Keratinocyte (primary cell): ENCODE results near the gene LRRC46. TPM values are rescaled to one million over a fixed set of nuclear protein-coding genes. Genes with fewer than 3 reads are reported as not detected.

ENCODE experiments used
- DNase-seq: peaks from one replicate; pipeline ENCODE4 v3.0.0-alpha.2; 2011; ENCODE audit warnings: low read depth, missing footprints, low spot score
- FAIRE-seq: peaks from 2 replicates; lab custom pipeline; 2011; peaks lifted over from hg19 to GRCh38; lab: Jason Lieb, UNC
- H2AFZ ChIP-seq: 2 replicates; pipeline ENCODE4 v1.6.0; 2012; ENCODE audit warnings: low read length, control low read depth, inconsistent platforms; ENCODE audit not compliant: control insufficient read depth
- H3K27ac ChIP-seq: 2 replicates; pipeline ENCODE4 v1.5.1; 2011; ENCODE audit warnings: low read length; ENCODE audit not compliant: control insufficient read depth, insufficient read depth
- H3K27me3 ChIP-seq: 3 replicates; pipeline ENCODE4 v1.6.0; 2011; ENCODE audit warnings: low read length; ENCODE audit not compliant: control insufficient read depth, insufficient read depth; ENCODE audit errors: extremely low read depth
- H3K36me3 ChIP-seq, 2 experiments: 2 replicates in 1 of 2; 3 replicates in 1 of 2; pipeline ENCODE4 v1.5.1; 2011; ENCODE audit warnings: low read length in 2 of 2, mild to moderate bottlenecking in 1 of 2; ENCODE audit not compliant: control insufficient read depth in 2 of 2, insufficient read depth in 2 of 2; ENCODE audit errors: extremely low read depth in 1 of 2
- H3K4me1 ChIP-seq: 3 replicates; pipeline ENCODE4 v1.5.1; 2011; ENCODE audit warnings: low read length; ENCODE audit not compliant: control insufficient read depth, insufficient read depth; ENCODE audit errors: extremely low read depth
- H3K4me2 ChIP-seq: 3 replicates; pipeline ENCODE4 v1.6.0; 2011; ENCODE audit warnings: low read depth, low read length; ENCODE audit not compliant: control insufficient read depth, insufficient read depth; ENCODE audit errors: extremely low read depth
- H3K4me3 ChIP-seq, 3 experiments: fragments of 200-600 bp in 1 of 3; sonication (generic) in 1 of 3; 2 replicates in 2 of 3; 3 replicates in 1 of 3; pipeline ENCODE4 v1.5.1; 2011 to 2016; ENCODE audit warnings: low read length in 3 of 3, mild to moderate bottlenecking in 3 of 3, control low read depth in 2 of 3, inconsistent platforms in 1 of 3, low read depth in 1 of 3, mixed read lengths in 1 of 3, mixed run types in 1 of 3, moderate library complexity in 1 of 3; ENCODE audit not compliant: control insufficient read depth in 2 of 3, insufficient read depth in 2 of 3; ENCODE audit errors: extremely low read depth in 1 of 3
- H3K79me2 ChIP-seq: 2 replicates; pipeline ENCODE4 v1.6.0; 2012; ENCODE audit warnings: low read length; ENCODE audit not compliant: control insufficient read depth, insufficient read depth
- H3K9ac ChIP-seq: 3 replicates; pipeline ENCODE4 v1.6.0; 2011; ENCODE audit warnings: low read length; ENCODE audit not compliant: control insufficient read depth, insufficient read depth; ENCODE audit errors: extremely low read depth
- H3K9me1 ChIP-seq: 3 replicates; pipeline ENCODE4 v1.6.0; 2011; ENCODE audit warnings: low read length; ENCODE audit not compliant: control insufficient read depth, insufficient read depth; ENCODE audit errors: extremely low read depth
- H3K9me3 ChIP-seq: 2 replicates; pipeline ENCODE4 v1.5.1; 2012; ENCODE audit warnings: low read depth, low read length; ENCODE audit not compliant: control insufficient read depth
- H4K20me1 ChIP-seq: 3 replicates; pipeline ENCODE4 v1.6.0; 2011; ENCODE audit warnings: low read length; ENCODE audit not compliant: control insufficient read depth, insufficient read depth; ENCODE audit errors: extremely low read depth
- CTCF ChIP-seq, 3 experiments: IDR thresholded peaks in 1 of 3; conservative IDR thresholded peaks in 1 of 3; optimal IDR thresholded peaks in 1 of 3; 2 replicates in 2 of 3; 3 replicates in 1 of 3; pipeline versions ENCODE3 to v1.5.1; 2011; ENCODE audit warnings: low read length in 3 of 3, mild to moderate bottlenecking in 3 of 3, moderate library complexity in 2 of 3, control low read depth in 1 of 3, inconsistent platforms in 1 of 3; ENCODE audit not compliant: insufficient read depth in 2 of 3; ENCODE audit errors: extremely low read depth in 1 of 3
- EZH2 ChIP-seq: IDR thresholded peaks from one replicate; pipeline ENCODE4 v1.6.1; 2012; ENCODE audit warnings: inconsistent platforms, mild to moderate bottlenecking, low read length, moderate library complexity
- dilution Hi-C: fragments of 300-500 bp; cut with MboI; formaldehyde crosslinking; loops from one replicate; pipeline ENCODE4 v1.7.0; 2020; ENCODE audit warnings: low sequenced_read_pairs; ENCODE audit not compliant: extremely low pct_ligation_motif_present
- polyA plus RNA-seq, 5 experiments: library from polyadenylated mRNA; depleted of rRNA in 3 of 5; stranded (reverse) in 3 of 5; stranded (forward) in 1 of 5; unstranded in 1 of 5; fragments of >200 nt; gene quantifications; 1 replicate in 1 of 5; 2 replicates in 3 of 5; 3 replicates in 1 of 5; pipeline versions ENCODE4 v1.2.1 to v1.2.3, GENCODE V29; 2011 to 2012; ENCODE audit warnings: missing spikeins in 2 of 5, low read depth in 1 of 5, low replicate concordance in 1 of 5

Gene LRRC46
- polyA plus RNA-seq, 1 donor (not counting 4 experiments of a cell fraction or from before 2014, with no cell fraction given): 0.43 TPM

- Histone ChIP-seq H3K4me1 (peaks cover 20% of the 10 kb centered on the region), H3K9ac (no peak overlapping the region), H3K36me3 (peaks cover 0 to 4% of the 10 kb centered on the region in 2 experiments), H3K27me3 (no peaks in the 10 kb centered on the region), H3K9me3 (no peaks in the 10 kb centered on the region), H3K9me1 (peaks cover 4% of the 10 kb centered on the region), H3K27ac (no peak overlapping the region), H3K4me2 (no peak overlapping the region), H3K4me3 (no peak overlapping the region), H4K20me1 (no peaks in the 10 kb centered on the region), H2AFZ (no peak overlapping the region), H3K79me2 (no peaks in the 10 kb centered on the region)
- dilution Hi-C loops: no loop called here
- FAIRE-seq (no peak), DNase-seq (no peak)
- TF ChIP-seq CTCF (optimal IDR thresholded peaks at IDR 0.05 in 1 of 3, IDR thresholded peaks at IDR 0.05 in 1 of 3, conservative IDR thresholded peaks at IDR 0.05 in 1 of 3; ENCODE audit: extremely low read depth in 1 of 3, insufficient read depth in 2 of 3, low read length in 3 of 3) (no peak), EZH2 (no peak)
These were observed 19.1 kb upstream of the LRRC46 start for GRCh38 chr17:47812146-47812920.

GRCh38 chr17:47813077-47813476, 18.4 kb upstream of the LRRC46 start:
- TF ChIP-seq CTCF (optimal IDR thresholded peaks at IDR 0.05 in 1 of 3, IDR thresholded peaks at IDR 0.05 in 1 of 3, conservative IDR thresholded peaks at IDR 0.05 in 1 of 3; ENCODE audit: extremely low read depth in 1 of 3, insufficient read depth in 2 of 3, low read length in 3 of 3) (no peak), EZH2 (no peak)

More at GRCh38 chr17:47813077-47813476, 18.4 kb upstream of the LRRC46 start:
- Histone ChIP-seq H2AFZ (no peak overlapping the region), H3K4me3 (no peak overlapping the region), H3K4me1 (peaks cover 20% of the 10 kb centered on the region), H3K9me1 (peaks cover 4% of the 10 kb centered on the region), H3K4me2 (no peak overlapping the region), H4K20me1 (no peaks in the 10 kb centered on the region), H3K79me2 (no peaks in the 10 kb centered on the region), H3K27me3 (no peaks in the 10 kb centered on the region), H3K36me3 (no peaks in the 10 kb centered on the region), H3K9me3 (no peaks in the 10 kb centered on the region), H3K9ac (no peak overlapping the region), H3K27ac (no peak overlapping the region)
- FAIRE-seq (no peak), DNase-seq (no peak)
- dilution Hi-C loops: no loop called here
